ENCODE measurements around the gene NRP2.

DNA sequence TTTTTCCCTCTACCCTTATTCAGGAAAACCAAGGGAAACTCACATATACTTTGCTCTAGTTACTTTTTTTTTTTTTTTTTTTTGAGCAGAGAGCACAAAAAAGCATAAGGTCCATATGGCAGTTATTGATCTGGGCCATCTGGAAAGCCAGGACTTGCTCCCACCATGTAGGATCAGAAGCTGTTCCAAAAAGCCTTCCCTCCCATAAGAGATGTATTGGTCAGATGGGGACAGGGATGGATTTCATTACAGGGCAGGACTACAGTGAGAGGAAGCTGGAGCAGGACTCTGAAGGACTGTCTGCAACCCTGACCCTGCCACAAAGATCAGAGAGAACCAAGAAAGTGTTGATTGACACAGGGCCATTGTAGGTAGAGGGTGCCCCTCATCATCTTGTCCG is 57.3 kb downstream of the NRP2 start:
- TF ChIP-seq, protein P1, sequence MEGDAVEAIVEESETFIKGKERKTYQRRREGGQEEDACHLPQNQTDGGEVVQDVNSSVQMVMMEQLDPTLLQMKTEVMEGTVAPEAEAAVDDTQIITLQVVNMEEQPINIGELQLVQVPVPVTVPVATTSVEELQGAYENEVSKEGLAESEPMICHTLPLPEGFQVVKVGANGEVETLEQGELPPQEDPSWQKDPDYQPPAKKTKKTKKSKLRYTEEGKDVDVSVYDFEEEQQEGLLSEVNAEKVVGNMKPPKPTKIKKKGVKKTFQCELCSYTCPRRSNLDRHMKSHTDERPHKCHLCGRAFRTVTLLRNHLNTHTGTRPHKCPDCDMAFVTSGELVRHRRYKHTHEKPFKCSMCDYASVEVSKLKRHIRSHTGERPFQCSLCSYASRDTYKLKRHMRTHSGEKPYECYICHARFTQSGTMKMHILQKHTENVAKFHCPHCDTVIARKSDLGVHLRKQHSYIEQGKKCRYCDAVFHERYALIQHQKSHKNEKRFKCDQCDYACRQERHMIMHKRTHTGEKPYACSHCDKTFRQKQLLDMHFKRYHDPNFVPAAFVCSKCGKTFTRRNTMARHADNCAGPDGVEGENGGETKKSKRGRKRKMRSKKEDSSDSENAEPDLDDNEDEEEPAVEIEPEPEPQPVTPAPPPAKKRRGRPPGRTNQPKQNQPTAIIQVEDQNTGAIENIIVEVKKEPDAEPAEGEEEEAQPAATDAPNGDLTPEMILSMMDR (IDR thresholded peaks at IDR 0.05), result no peak
- TF ChIP-seq EZH2 (IDR thresholded peaks at IDR 0.05; ENCODE audit: borderline replicate concordance, insufficient read depth, low read depth, low read length, poor library complexity, severe bottlenecking), result no peak

Measured in B cell (primary cell).